ENCODE results near the gene NREP.

The NREP gene

GRCh38 chr5:111765613-111766571, 8.9 kb upstream of the NREP start:
- no peak for DNase-seq (ENCODE audit: low spot score)
- no peak overlapping the region for H3K4me3 ChIP-seq
- TF ChIP-seq, protein P1, sequence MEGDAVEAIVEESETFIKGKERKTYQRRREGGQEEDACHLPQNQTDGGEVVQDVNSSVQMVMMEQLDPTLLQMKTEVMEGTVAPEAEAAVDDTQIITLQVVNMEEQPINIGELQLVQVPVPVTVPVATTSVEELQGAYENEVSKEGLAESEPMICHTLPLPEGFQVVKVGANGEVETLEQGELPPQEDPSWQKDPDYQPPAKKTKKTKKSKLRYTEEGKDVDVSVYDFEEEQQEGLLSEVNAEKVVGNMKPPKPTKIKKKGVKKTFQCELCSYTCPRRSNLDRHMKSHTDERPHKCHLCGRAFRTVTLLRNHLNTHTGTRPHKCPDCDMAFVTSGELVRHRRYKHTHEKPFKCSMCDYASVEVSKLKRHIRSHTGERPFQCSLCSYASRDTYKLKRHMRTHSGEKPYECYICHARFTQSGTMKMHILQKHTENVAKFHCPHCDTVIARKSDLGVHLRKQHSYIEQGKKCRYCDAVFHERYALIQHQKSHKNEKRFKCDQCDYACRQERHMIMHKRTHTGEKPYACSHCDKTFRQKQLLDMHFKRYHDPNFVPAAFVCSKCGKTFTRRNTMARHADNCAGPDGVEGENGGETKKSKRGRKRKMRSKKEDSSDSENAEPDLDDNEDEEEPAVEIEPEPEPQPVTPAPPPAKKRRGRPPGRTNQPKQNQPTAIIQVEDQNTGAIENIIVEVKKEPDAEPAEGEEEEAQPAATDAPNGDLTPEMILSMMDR (IDR thresholded peaks at IDR 0.05): no peak
- H3K27ac ChIP-seq: no peak overlapping the region

GRCh38 chr5:111764019-111764418, 7.0 kb upstream of the NREP start:
- TF ChIP-seq, protein P1 (IDR thresholded peaks at IDR 0.05): no peak
- no peak overlapping the region for H3K27ac ChIP-seq
- no peak overlapping the region for H3K4me3 ChIP-seq
- no peak for DNase-seq (ENCODE audit: low spot score)

DNA sequence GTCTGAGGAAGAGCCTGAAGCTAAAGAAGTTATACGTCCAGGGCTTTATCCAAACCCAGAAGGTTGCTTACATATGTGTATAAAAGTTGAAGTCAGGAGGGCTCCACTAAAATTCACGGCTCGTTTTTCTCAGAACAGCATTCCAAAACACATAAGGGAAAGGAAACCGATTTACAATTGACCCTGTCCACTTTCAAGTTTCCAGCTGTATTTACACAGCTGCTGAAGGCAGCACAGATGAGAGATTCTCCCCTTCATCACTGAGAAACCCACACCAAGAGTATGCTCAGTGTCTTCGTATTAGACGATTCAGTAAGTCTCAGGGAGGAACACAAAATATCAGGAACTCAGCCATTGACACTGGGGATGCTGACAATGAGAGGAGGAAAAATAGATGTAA, 5.9 kb upstream of the NREP start:
- no peak for DNase-seq (ENCODE audit: low spot score)
- TF ChIP-seq, protein P1 (IDR thresholded peaks at IDR 0.05): no peak
- no peak overlapping the region for H3K4me3 ChIP-seq
- H3K27ac ChIP-seq: no peak overlapping the region

GRCh38 chr5:111758284-111758628, 1.3 kb upstream of the NREP start:
- H3K27ac ChIP-seq: peak overlapping the region; percentile 90 to 94
- DNase-seq (ENCODE audit: low spot score): no peak
- TF ChIP-seq, protein P1 (IDR thresholded peaks at IDR 0.05): no peak
- peak overlapping the region; percentile 75 for H3K4me3 ChIP-seq

DNA sequence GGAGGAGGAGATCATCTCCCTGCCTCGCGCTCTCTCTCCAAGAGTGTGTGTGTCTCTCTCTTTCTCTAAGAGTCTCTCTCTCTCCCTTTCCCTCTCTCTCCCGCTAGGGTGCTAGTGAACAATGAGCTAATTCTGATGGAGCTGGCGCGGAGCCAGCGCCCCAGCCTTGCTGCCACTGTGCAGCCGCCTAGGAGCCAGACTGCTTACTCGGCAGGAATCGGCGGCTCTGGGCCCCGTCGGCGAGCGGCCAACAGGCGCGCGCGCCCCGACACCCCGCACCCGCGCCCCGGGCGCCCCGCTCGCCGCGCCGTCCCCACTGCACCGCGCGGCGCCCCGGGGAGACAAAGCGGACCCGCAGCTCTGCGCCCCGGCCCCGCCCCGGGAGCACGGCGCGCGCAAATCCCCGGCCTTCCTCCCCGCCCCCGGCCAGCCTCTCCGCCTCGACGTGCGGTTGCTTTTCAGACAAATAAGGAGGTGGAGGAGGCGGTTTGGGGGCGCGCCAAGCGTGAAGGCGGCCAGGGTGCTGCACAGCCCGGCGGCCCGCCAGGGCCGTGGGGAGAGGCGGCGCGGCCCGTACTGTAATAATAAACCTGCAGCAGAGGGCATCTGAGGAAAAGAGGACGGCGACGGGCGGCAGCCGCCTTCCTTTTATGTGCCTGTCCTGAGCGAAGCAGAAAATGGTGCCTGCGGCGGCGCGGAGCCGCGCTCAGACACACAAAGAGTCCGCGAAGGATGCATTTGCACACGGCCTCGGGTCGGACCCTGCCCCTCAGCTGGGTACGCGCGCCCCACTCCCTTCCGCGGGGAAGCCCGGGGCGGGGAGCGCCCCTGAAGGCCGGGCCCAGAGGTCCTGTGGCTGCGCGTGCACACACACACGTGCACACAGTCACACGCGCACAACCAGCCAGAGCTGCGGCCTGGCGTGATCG, 625 bp upstream of the NREP start:
- Histone ChIP-seq H3K27ac (peak overlapping the region; percentile 90 to 94), H3K4me3 (peak overlapping the region; percentile 75)
- TF ChIP-seq, protein P1 (IDR thresholded peaks at IDR 0.05): peak; percentile 22
- DNase-seq (ENCODE audit: low spot score): peak; percentile 96

- DNase-seq (ENCODE audit: low spot score): no peak
- H3K27ac ChIP-seq: no peak overlapping the region
- peak overlapping the region; percentile 75 for H3K4me3 ChIP-seq
- TF ChIP-seq, protein P1 (IDR thresholded peaks at IDR 0.05): no peak
These were observed 1.0 kb downstream of the NREP start for GRCh38 chr5:111755942-111756381.
